IMR-90 (cell line): ENCODE measurements around the gene FAM163B. TPM values are rescaled to one million over a fixed set of nuclear protein-coding genes. Genes with fewer than 3 reads are reported as not detected.

Source experiments
- ATAC-seq: fragments of 200-7000 bp; cut with Tn5 transposase; 2 replicates; pipeline ENCODE4 v1.9.1; 2020; ENCODE audit warnings: low read depth, mild to moderate bottlenecking, moderate library complexity
- BruUV-seq: library from RNA; stranded (reverse); fragments of 400-500 nt; replicated peaks from 2 replicates; lab custom pipeline; 2021; lab: Mats Ljungman, UMichigan
- CTCF ChIA-PET: fragments of 300-600 bp; formaldehyde crosslinking; extraction: SDS; loops from one replicate; lab custom pipeline; 2021; ENCODE audit warnings: antibody characterized with exemption; lab: Yijun Ruan, JAX
- POLR2A ChIA-PET: fragments of 300-600 bp; sonication (Branson Sonifier 250); formaldehyde crosslinking; loops from one replicate; lab custom pipeline; 2022; ENCODE audit warnings: antibody characterized with exemption; ENCODE audit not compliant: unreplicated experiment; lab: Charles Lee
- DNase-seq: peaks from one replicate; pipeline ENCODE4 v3.0.0; 2013
- H2AFZ ChIP-seq: replicated peaks from 2 replicates; pipeline ENCODE3; 2013; ENCODE audit warnings: low read length, mild to moderate bottlenecking; ENCODE audit not compliant: poor library complexity
- H2AK5ac ChIP-seq: 2 replicates; pipeline ENCODE4 v1.6.1; 2013; ENCODE audit warnings: low read depth, low read length, inconsistent platforms
- H2AK9ac ChIP-seq: replicated peaks from 2 replicates; pipeline ENCODE3; 2013; ENCODE audit warnings: mild to moderate bottlenecking, low read depth, low read length, moderate library complexity; ENCODE audit not compliant: poor library complexity
- H2BK120ac ChIP-seq: 2 replicates; pipeline ENCODE4 v1.6.1; 2013; ENCODE audit warnings: low read depth, low read length, inconsistent platforms
- H2BK15ac ChIP-seq: 3 replicates; pipeline ENCODE4 v1.6.1; 2013; ENCODE audit warnings: low read depth, low read length, inconsistent platforms
- H2BK20ac ChIP-seq: 2 replicates; pipeline ENCODE4 v1.6.1; 2013; ENCODE audit warnings: low read depth, mild to moderate bottlenecking, inconsistent platforms, low read length, moderate library complexity
- H2BK5ac ChIP-seq: 2 replicates; pipeline ENCODE4 v1.6.1; 2013; ENCODE audit warnings: mild to moderate bottlenecking, low read depth, low read length, inconsistent platforms; ENCODE audit not compliant: poor library complexity, severe bottlenecking
- H3K14ac ChIP-seq: replicated peaks from 2 replicates; pipeline ENCODE4 v1.6.1; 2013; ENCODE audit warnings: low read depth, low read length, inconsistent platforms
- H3K18ac ChIP-seq: 2 replicates; pipeline ENCODE4 v1.6.1; 2013; ENCODE audit warnings: low read depth, low read length, control low read depth
- H3K23ac ChIP-seq: 2 replicates; pipeline ENCODE4 v1.6.1; 2013; ENCODE audit warnings: low read depth, low read length, inconsistent platforms
- H3K27ac ChIP-seq: 2 replicates; pipeline ENCODE4 v1.5.1; 2013; ENCODE audit warnings: mild to moderate bottlenecking, control low read depth, low read length; ENCODE audit not compliant: insufficient read depth
- H3K27me3 ChIP-seq: 2 replicates; pipeline ENCODE4 v1.6.1; 2013; ENCODE audit warnings: low read length; ENCODE audit not compliant: control insufficient read depth, insufficient read depth
- H3K36me3 ChIP-seq: 2 replicates; pipeline ENCODE4 v1.6.1; 2013; ENCODE audit warnings: low read length, mixed read lengths; ENCODE audit not compliant: control insufficient read depth, insufficient read depth
- H3K4ac ChIP-seq: 2 replicates; pipeline ENCODE4 v1.6.1; 2013; ENCODE audit warnings: low read depth, low read length, inconsistent platforms
- H3K4me1 ChIP-seq: 2 replicates; pipeline ENCODE4 v1.6.1; 2013; ENCODE audit warnings: low read length, mixed read lengths; ENCODE audit not compliant: control insufficient read depth, insufficient read depth
- H3K4me2 ChIP-seq: 2 replicates; pipeline ENCODE4 v1.6.1; 2013; ENCODE audit warnings: low read depth, mild to moderate bottlenecking, control low read depth, low read length, moderate library complexity
- H3K4me3 ChIP-seq: 2 replicates; pipeline ENCODE4 v1.5.1; 2013; ENCODE audit warnings: low read depth, mild to moderate bottlenecking, control low read depth, low read length, moderate library complexity; ENCODE audit not compliant: insufficient read depth
- H3K56ac ChIP-seq: 2 replicates; pipeline ENCODE4 v1.6.1; 2013; ENCODE audit warnings: low read length, inconsistent platforms; ENCODE audit not compliant: insufficient read depth; ENCODE audit errors: extremely low read depth
- H3K79me1 ChIP-seq, 2 experiments: 2 replicates each; pipeline ENCODE4 v1.6.1; 2013; ENCODE audit warnings: low read length in 2 of 2, inconsistent platforms in 1 of 2, low read depth in 1 of 2
- H3K9ac ChIP-seq: 2 replicates; pipeline ENCODE4 v1.6.1; 2013; ENCODE audit warnings: low read depth, low read length, control low read depth
- H3K9me1 ChIP-seq: 2 replicates; pipeline ENCODE4 v1.6.1; 2013; ENCODE audit warnings: low read length, inconsistent platforms; ENCODE audit not compliant: insufficient read depth
- H3K9me3 ChIP-seq: 2 replicates; pipeline ENCODE4 v1.6.1; 2013; ENCODE audit warnings: low read length; ENCODE audit not compliant: control insufficient read depth, insufficient read depth
- H4K20me1 ChIP-seq: 2 replicates; pipeline ENCODE4 v1.6.1; 2013; ENCODE audit warnings: low read length, inconsistent platforms; ENCODE audit not compliant: insufficient read depth
- H4K5ac ChIP-seq: 2 replicates; pipeline ENCODE4 v1.6.1; 2013; ENCODE audit warnings: mild to moderate bottlenecking, low read depth, low read length, control low read depth
- H4K8ac ChIP-seq, 2 experiments: 2 replicates each; pipeline ENCODE4 v1.6.1; 2013; ENCODE audit warnings: low read depth in 2 of 2, low read length in 2 of 2, control low read depth in 1 of 2, inconsistent platforms in 1 of 2
- H4K91ac ChIP-seq: 2 replicates; pipeline ENCODE4 v1.6.1; 2013; ENCODE audit warnings: low read depth, low read length, inconsistent platforms; ENCODE audit not compliant: insufficient read depth
- CEBPB ChIP-seq: IDR thresholded peaks from 2 replicates; pipeline ENCODE4 v1.6.1; 2012; ENCODE audit warnings: low read depth, low read length, improper control_type of control experiment
- CHD1 ChIP-seq: IDR thresholded peaks from 2 replicates; pipeline ENCODE4 v1.6.1; 2012; ENCODE audit warnings: low read depth, low read length, improper control_type of control experiment
- FOS ChIP-seq: fragments of 150-350 bp; IDR thresholded peaks from 2 replicates; pipeline ENCODE4 v1.6.1; 2016; ENCODE audit warnings: low read depth, low read length
- WGBS, 2 experiments: methylation state at CpG; one replicate each; pipeline versions ENCODE4 v1.1.5 to v1.1.7; 2013; ENCODE audit warnings: missing lambda C conversion rate in 2 of 2; ENCODE audit not compliant: insufficient read length in 1 of 2; ENCODE audit errors: extremely low coverage in 2 of 2; 5-methylcytosine and 5-hydroxymethylcytosine counted together
- dilution Hi-C: fragments of 300-500 bp; cut with HindIII; formaldehyde crosslinking; loops from one replicate; pipeline ENCODE4 v1.14.3; 2018; ENCODE audit warnings: low sequenced_read_pairs; ENCODE audit not compliant: unreplicated experiment
- in situ Hi-C: fragments of 300-500 bp; cut with MboI; formaldehyde crosslinking; loops from 3 replicates; pipeline ENCODE4 v1.14.3; 2019; ENCODE audit warnings: low sequenced_read_pairs, inconsistent platforms, mixed read lengths
- intact Hi-C: fragments of 100-400 bp; cut with micrococcal nuclease; formaldehyde crosslinking; loops from 2 replicates; pipeline ENCODE4 v1.10.0; 2022
- polyA plus RNA-seq, 3 experiments: library from polyadenylated mRNA; depleted of rRNA; stranded (reverse); fragments of >200 nt; gene quantifications; 2 replicates each; pipeline ENCODE4 v1.2.3, GENCODE V29; 2012; ENCODE audit warnings: low replicate concordance in 1 of 3
- total RNA-seq: library from RNA; depleted of rRNA; stranded (reverse); fragments of >200 nt; gene quantifications from 2 replicates; pipeline ENCODE4 v1.2.3, GENCODE V29; 2012

Gene FAM163B
- total and polyA plus RNA-seq, 2 of the 4 experiments (the other 2 are of a cell fraction): not detected

DNA sequence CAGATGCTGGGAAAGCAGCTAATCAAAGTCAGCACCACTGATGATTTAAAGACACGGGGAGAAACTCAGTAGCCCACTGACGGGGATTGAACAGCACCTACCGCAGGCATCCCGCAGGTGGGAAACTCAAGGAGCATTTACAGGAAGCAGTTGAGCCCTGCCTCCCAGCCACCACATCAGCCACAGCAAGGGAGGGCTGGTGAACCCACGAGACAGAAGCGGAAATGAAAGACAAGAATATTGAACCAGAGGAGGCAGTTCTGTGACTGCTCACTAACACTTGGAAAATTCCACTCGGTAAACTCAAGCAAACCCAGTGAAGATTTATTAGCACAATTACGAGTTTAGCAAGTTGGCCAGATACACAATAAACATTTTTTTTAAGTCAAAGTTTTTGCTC, 10.6 kb upstream of the FAM163B start:
- H4K20me1 ChIP-seq: no peaks in the 10 kb centered on the region
- DNase-seq: no peak
- H2BK120ac ChIP-seq: no peak overlapping the region
- no peak overlapping the region for H3K9ac ChIP-seq
- CTCF ChIA-PET: interaction anchor here (0.6 kb wide), 1 partner anchor 94 kb away, joined by 3 read pairs; no protein-coding TSS in a partner anchor
- WGBS, 2 experiments: 0% methylated on average over 1 of the region's 8 CpGs; no CpG with 5 or more reads in 1 of the 2 experiments
- no peak overlapping the region for H3K23ac ChIP-seq
- no peaks in the 10 kb centered on the region for H3K79me1 ChIP-seq
- no peak overlapping the region for H4K91ac ChIP-seq
- H2AK9ac ChIP-seq: no peak overlapping the region
- H3K27ac ChIP-seq: no peak overlapping the region
- H3K4me3 ChIP-seq: no peak overlapping the region
- H3K56ac ChIP-seq: no peak overlapping the region
- TF ChIP-seq CEBPB (no peak), FOS (no peak), CHD1 (no peak)
- no peak overlapping the region for H2BK5ac ChIP-seq
- dilution Hi-C loops (no loop called here), in situ Hi-C loops (no loop called here), intact Hi-C loops (no loop called here)
- ATAC-seq: no peak
- no peaks in the 10 kb centered on the region for H3K36me3 ChIP-seq
- no peak overlapping the region for H2BK20ac ChIP-seq
- POLR2A ChIA-PET: no interaction called here
- H2AK5ac ChIP-seq: no peak overlapping the region
- no peak overlapping the region for H2AFZ ChIP-seq
- H3K4ac ChIP-seq: no peak overlapping the region
- no peaks in the 10 kb centered on the region for H3K4me1 ChIP-seq
- no peak overlapping the region for H4K8ac ChIP-seq
- no peak overlapping the region for H3K4me2 ChIP-seq
- no peaks in the 10 kb centered on the region for H3K9me3 ChIP-seq
- H3K18ac ChIP-seq: no peak overlapping the region
- peaks cover 46% of the 10 kb centered on the region for H3K27me3 ChIP-seq
- no peaks in the 10 kb centered on the region for H3K9me1 ChIP-seq
- no peak overlapping the region for H3K14ac ChIP-seq
- no peak overlapping the region for H4K5ac ChIP-seq
- no peak overlapping the region for H2BK15ac ChIP-seq
- no TSS peak for BruUV-seq
